Activated CD4-positive, alpha-beta T cell treated with anti-CD3 and anti-CD28 coated beads, Interleukin-2, amount 10 ng/mL, durations not matched to agents 24 days and 14 days (primary cell): ENCODE results near the gene SLC18A3. TPM values are rescaled to one million over a fixed set of nuclear protein-coding genes. Genes with fewer than 3 reads are reported as not detected.

ENCODE experiments used
- DNase-seq: peaks from one replicate; pipeline ENCODE4 v3.0.0; 2022
- H3K27ac Mint-ChIP-seq: one replicate; pipeline ENCODE4 v1.8.0; 2022; ENCODE audit warnings: mild to moderate bottlenecking, mixed read lengths
- H3K27me3 Mint-ChIP-seq: one replicate; pipeline ENCODE4 v1.8.0; 2022; ENCODE audit warnings: mixed read lengths
- H3K36me3 Mint-ChIP-seq: one replicate; pipeline ENCODE4 v1.8.0; 2022; ENCODE audit warnings: low read depth, mild to moderate bottlenecking, mixed read lengths
- H3K4me1 Mint-ChIP-seq: one replicate; pipeline ENCODE4 v1.8.0; 2021; ENCODE audit warnings: mixed read lengths
- H3K4me3 Mint-ChIP-seq: one replicate; pipeline ENCODE4 v1.8.0; 2022; ENCODE audit warnings: mild to moderate bottlenecking, moderate library complexity, mixed read lengths
- H3K9me3 Mint-ChIP-seq: one replicate; pipeline ENCODE4 v1.8.0; 2021; ENCODE audit warnings: mixed read lengths
- intact Hi-C: fragments of 100-400 bp; cut with micrococcal nuclease; formaldehyde crosslinking; loops from one replicate; pipeline ENCODE4 v1.15.1; 2023
- total RNA-seq: library from RNA; stranded (reverse); gene quantifications from 2 replicates; pipeline ENCODE4 v1.2.3, GENCODE V29; 2022

SLC18A3 gene
- total RNA-seq, 1 donor from 2014 or later = not detected

GRCh38 chr10:49611166-49611815 lies 1.2 kb downstream of the SLC18A3 start:
- Mint-ChIP-seq H3K36me3 (peaks cover 3% of the 10 kb centered on the region), H3K4me3 (no peak overlapping the region), H3K27ac (peak overlapping the region; percentile 36), H3K4me1 (peaks cover 4% of the 10 kb centered on the region), H3K27me3 (peaks cover 67% of the 10 kb centered on the region), H3K9me3 (peaks cover 7% of the 10 kb centered on the region)
- intact Hi-C loops = loop anchor here (10.0 kb wide), 1 partner anchor 1384 kb away; no protein-coding TSS in a partner anchor
- DNase-seq = no peak

- Mint-ChIP-seq H3K9me3 (peaks cover 7% of the 10 kb centered on the region), H3K4me3 (peak overlapping the region; percentile 41), H3K36me3 (peaks cover 3% of the 10 kb centered on the region), H3K27me3 (peaks cover 67% of the 10 kb centered on the region), H3K4me1 (peaks cover 4% of the 10 kb centered on the region), H3K27ac (peak overlapping the region; percentile 48)
- intact Hi-C loops = loop anchor here (10.0 kb wide), 1 partner anchor 1383 kb away; no protein-coding TSS in a partner anchor
- no peak for DNase-seq
Observed at GRCh38 chr10:49611816-49612512, 1.9 kb downstream of the SLC18A3 start.

- peaks cover 7% of the 10 kb centered on the region for H3K9me3 Mint-ChIP-seq
- peak overlapping the region; percentile 41 for H3K4me3 Mint-ChIP-seq
- intact Hi-C loops = loop anchor here (10.0 kb wide), 1 partner anchor 1382 kb away; no protein-coding TSS in a partner anchor
- peak overlapping the region; percentile 48 for H3K27ac Mint-ChIP-seq
- no peak for DNase-seq
- H3K4me1 Mint-ChIP-seq = peaks cover 2% of the 10 kb centered on the region
- peaks cover 62% of the 10 kb centered on the region for H3K27me3 Mint-ChIP-seq
- H3K36me3 Mint-ChIP-seq = peaks cover 3% of the 10 kb centered on the region
Observed at GRCh38 chr10:49612513-49613164, 2.5 kb downstream of the SLC18A3 start.

- Mint-ChIP-seq H3K4me3 (no peak overlapping the region), H3K9me3 (peaks cover 7% of the 10 kb centered on the region), H3K4me1 (peaks cover 2% of the 10 kb centered on the region), H3K36me3 (peaks cover 3% of the 10 kb centered on the region), H3K27me3 (peaks cover 60% of the 10 kb centered on the region), H3K27ac (peak overlapping the region; percentile 6)
- intact Hi-C loops = loop anchor here (10.0 kb wide), 1 partner anchor 1381 kb away; no protein-coding TSS in a partner anchor
- DNase-seq = no peak
Observed at GRCh38 chr10:49613165-49613881, 3.2 kb downstream of the SLC18A3 start.

GRCh38 chr10:49613882-49614241 lies 3.8 kb downstream of the SLC18A3 start, which contains the start of gene CHAT:
Gene CHAT (plus strand): TSS chr10:49614037. CDS start chr10:49614190, 153 bp downstream.
- Mint-ChIP-seq H3K36me3 (peaks cover 3% of the 10 kb centered on the region), H3K9me3 (peaks cover 7% of the 10 kb centered on the region), H3K27me3 (peaks cover 60% of the 10 kb centered on the region), H3K4me3 (no peak within 1 kb of the TSS), H3K27ac (peak within 1 kb of the TSS; percentile 6), H3K4me1 (peaks cover 2% of the 10 kb centered on the region)
- DNase-seq = no peak
- intact Hi-C loops = loop anchor here (10.0 kb wide), 1 partner anchor 1381 kb away; no protein-coding TSS in a partner anchor

- Mint-ChIP-seq H3K9me3 (peaks cover 7% of the 10 kb centered on the region), H3K4me3 (no peak overlapping the region), H3K4me1 (peaks cover 2% of the 10 kb centered on the region), H3K27me3 (peaks cover 58% of the 10 kb centered on the region), H3K36me3 (peaks cover 3% of the 10 kb centered on the region), H3K27ac (no peak overlapping the region)
- no peak for DNase-seq
- intact Hi-C loops = loop anchor here (10.0 kb wide), 1 partner anchor 1380 kb away; no protein-coding TSS in a partner anchor
Observed at GRCh38 chr10:49614242-49615198, 4.4 kb downstream of the SLC18A3 start.

GRCh38 chr10:49615213-49615612 lies 5.1 kb downstream of the SLC18A3 start:
- intact Hi-C loops = loop anchor here (10.0 kb wide), 1 partner anchor 1380 kb away; no protein-coding TSS in a partner anchor
- Mint-ChIP-seq H3K4me3 (no peak overlapping the region), H3K4me1 (peaks cover 2% of the 10 kb centered on the region), H3K27me3 (peaks cover 58% of the 10 kb centered on the region), H3K27ac (no peak overlapping the region), H3K36me3 (peaks cover 3% of the 10 kb centered on the region), H3K9me3 (peaks cover 7% of the 10 kb centered on the region)
- DNase-seq = no peak

GRCh38 chr10:49615721-49616120 lies 5.6 kb downstream of the SLC18A3 start:
- H3K9me3 Mint-ChIP-seq = peaks cover 7% of the 10 kb centered on the region
- DNase-seq = no peak
- peaks cover 2% of the 10 kb centered on the region for H3K4me1 Mint-ChIP-seq
- H3K27ac Mint-ChIP-seq = no peak overlapping the region
- intact Hi-C loops = loop anchor here (10.0 kb wide), 1 partner anchor 1379 kb away; no protein-coding TSS in a partner anchor
- no peak overlapping the region for H3K4me3 Mint-ChIP-seq
- peaks cover 58% of the 10 kb centered on the region for H3K27me3 Mint-ChIP-seq
- peaks cover 3% of the 10 kb centered on the region for H3K36me3 Mint-ChIP-seq

GRCh38 chr10:49616421-49617101 lies 6.5 kb downstream of the SLC18A3 start:
- no peak overlapping the region for H3K4me3 Mint-ChIP-seq
- peaks cover 7% of the 10 kb centered on the region for H3K9me3 Mint-ChIP-seq
- DNase-seq = no peak
- H3K27me3 Mint-ChIP-seq = peaks cover 50% of the 10 kb centered on the region
- intact Hi-C loops = loop anchor here (10.0 kb wide), 1 partner anchor 1378 kb away; no protein-coding TSS in a partner anchor
- H3K27ac Mint-ChIP-seq = no peak overlapping the region
- peaks cover 3% of the 10 kb centered on the region for H3K36me3 Mint-ChIP-seq
- peaks cover 2% of the 10 kb centered on the region for H3K4me1 Mint-ChIP-seq

GRCh38 chr10:49617121-49618020 lies 7.3 kb downstream of the SLC18A3 start:
- no peak overlapping the region for H3K27ac Mint-ChIP-seq
- peaks cover 2% of the 10 kb centered on the region for H3K9me3 Mint-ChIP-seq
- H3K27me3 Mint-ChIP-seq = peaks cover 42% of the 10 kb centered on the region
- H3K4me1 Mint-ChIP-seq = peaks cover under 1% of the 10 kb centered on the region
- H3K4me3 Mint-ChIP-seq = no peak overlapping the region
- peaks cover 2% of the 10 kb centered on the region for H3K36me3 Mint-ChIP-seq
- no peak for DNase-seq
- intact Hi-C loops = loop anchor here (10.0 kb wide), 1 partner anchor 1377 kb away; no protein-coding TSS in a partner anchor

GRCh38 chr10:49618821-49619220 lies 8.7 kb downstream of the SLC18A3 start:
- intact Hi-C loops = loop anchor here (10.0 kb wide), 1 partner anchor 1376 kb away; no protein-coding TSS in a partner anchor
- Mint-ChIP-seq H3K27ac (no peak overlapping the region), H3K27me3 (peaks cover 29% of the 10 kb centered on the region), H3K36me3 (no peaks in the 10 kb centered on the region), H3K4me3 (no peak overlapping the region), H3K4me1 (no peaks in the 10 kb centered on the region), H3K9me3 (no peaks in the 10 kb centered on the region)
- no peak for DNase-seq
